NCI-H2107 (cell line): Measurements from ENCODE around the gene RBMS3.
"Not testable (repeated sequence)": the region's sequence is repeated elsewhere in the genome, so short reads cannot be mapped to it uniquely, and the experiment has no call there.

Experiments used
- DNase-seq: peaks from one replicate; lab custom pipeline; 2025; lab: John Stamatoyannopoulos, UW

The RBMS3 gene

DNA sequence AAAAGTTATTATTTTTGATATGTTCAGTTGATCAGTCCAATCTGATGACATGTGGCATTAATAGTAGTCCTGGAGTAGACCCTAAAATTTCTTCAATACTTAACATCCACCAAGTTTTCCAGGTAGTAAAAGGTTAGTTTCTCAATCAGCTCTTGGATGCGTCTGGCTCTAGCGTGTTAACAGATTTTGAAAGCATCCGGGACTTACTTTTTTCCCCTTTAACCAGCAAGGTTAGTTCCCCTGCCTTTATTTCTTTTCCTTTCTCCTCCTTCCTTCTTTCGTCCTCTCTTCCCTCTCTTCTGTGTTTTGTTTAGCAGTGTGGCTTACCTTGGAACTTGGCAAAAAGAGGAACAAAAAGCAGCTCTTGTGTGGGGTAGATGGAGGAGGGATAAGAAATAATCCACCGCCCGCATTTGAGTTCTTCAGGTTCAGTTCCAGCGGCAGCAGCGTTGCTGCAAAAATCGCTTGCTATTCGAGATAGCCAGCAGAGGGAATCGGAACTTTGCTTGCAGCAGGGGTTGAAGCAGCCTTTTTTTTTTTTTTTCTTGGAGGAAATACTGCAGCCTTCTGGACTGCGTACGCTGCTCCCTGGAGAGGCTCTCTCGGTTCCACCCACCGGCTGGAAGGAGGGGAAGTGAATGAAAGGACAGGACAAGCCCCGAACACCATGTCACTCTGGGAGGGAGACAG, at the start of gene RBMS3:
TSS of gene RBMS3 (plus strand) at position 668 of the 690 bp plus-strand sequence.
- DNase-seq = no peak

DNA sequence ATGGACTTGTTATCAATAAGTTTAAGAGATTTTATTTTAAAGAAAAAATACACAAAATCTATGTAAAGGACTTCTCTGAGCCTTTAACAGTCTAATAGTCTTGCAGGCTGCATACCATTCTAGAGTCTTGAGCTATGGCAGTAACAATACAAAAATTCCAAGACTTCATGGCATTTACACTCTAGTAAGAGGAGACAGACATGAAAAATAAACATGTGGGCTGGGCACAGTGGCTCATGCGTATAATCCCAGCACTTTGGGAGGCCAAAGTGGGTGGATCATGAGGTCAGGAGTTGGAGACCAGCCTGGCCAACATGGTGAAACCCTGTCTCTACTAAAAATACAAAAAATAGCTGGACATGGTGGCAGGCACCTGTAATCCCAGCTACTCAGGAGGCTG, 47.7 kb upstream of the RBMS3 start:
- DNase-seq = not testable (repeated sequence)

- no peak for DNase-seq
These were observed 44.6 kb upstream of the RBMS3 start for GRCh38 chr3:29236146-29236840.

DNA sequence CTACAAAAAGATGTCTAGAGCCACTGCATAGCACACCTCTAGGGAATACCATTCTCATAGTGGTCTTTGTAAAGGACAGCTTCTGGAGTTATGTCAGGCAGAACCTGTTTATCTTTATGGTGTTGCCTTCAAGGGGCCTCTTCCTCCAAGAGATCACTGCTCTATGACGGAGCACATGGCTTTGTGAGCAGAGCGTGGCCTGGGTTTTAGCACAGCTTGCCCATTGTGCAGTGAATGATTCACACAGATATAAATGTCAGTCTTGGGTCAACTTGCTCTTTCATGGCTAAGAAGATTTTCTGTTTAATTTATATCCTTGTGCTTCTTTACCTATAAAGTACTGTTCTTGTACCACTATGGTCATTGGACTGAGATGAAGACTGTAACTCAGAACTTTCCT, 41.5 kb upstream of the RBMS3 start:
- DNase-seq = no peak

GRCh38 chr3:29240248-29240647, 40.6 kb upstream of the RBMS3 start:
- DNase-seq = no peak

DNA sequence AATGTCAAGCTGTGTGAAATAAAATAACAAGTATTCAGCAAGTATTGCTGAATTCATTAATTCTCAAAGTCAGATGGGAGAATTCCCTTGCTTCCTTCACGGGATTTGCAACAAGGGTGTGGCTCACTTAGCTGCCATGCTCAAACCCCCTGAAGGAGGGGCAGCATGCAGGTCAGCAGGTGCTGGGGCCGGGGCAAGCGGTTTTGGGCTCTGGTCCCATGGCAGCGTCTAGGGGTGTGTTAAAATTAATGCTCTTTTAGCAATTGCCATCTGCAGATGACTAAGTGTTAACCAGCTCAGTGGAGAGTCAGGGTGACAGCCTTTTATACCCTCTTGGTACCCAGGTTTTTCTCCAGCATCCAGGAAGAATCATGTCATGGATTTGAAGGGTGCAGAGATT, 40.0 kb upstream of the RBMS3 start:
- no peak for DNase-seq

- no peak for DNase-seq
These were observed 39.0 kb upstream of the RBMS3 start for GRCh38 chr3:29241855-29242254.

DNA sequence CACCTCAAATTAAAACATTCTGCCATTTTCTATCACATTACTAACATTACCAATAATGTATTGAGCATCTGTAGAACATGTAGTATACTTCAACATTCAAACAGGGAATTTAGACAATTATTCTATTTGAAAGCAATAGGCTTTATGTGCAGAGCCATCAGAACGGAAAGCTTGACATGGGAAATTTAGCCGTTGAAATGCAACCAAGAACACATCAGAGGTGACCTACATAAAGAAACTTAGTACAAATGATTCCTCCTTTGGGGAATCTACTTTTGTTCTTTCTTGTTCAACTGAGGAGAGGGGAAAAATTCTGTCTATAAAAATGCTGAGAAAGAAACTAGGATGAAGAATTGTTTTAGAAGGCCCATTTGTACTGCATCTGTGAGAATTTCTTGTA, 38.6 kb upstream of the RBMS3 start:
- no peak for DNase-seq

DNA sequence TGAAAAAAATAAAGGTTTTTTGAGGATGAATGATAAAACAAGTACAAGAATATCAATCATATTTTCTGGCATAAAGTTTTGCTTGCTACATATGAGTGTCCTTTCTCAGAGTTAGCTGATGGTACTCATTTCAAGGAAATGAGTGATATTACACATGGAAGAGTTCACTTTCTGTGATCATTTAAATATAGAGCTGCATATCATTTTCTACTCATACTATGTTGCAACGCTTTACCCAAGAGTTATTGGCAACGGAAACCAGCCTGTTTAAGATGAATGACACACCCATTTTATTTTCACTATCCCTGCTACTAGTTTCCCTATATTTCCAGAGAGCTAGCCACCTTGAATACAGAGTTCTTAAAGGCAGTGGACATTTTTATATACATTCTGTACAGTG, 35.4 kb upstream of the RBMS3 start:
- no peak for DNase-seq

- DNase-seq = no peak
These were observed 33.7 kb upstream of the RBMS3 start for GRCh38 chr3:29247088-29247745.

DNA sequence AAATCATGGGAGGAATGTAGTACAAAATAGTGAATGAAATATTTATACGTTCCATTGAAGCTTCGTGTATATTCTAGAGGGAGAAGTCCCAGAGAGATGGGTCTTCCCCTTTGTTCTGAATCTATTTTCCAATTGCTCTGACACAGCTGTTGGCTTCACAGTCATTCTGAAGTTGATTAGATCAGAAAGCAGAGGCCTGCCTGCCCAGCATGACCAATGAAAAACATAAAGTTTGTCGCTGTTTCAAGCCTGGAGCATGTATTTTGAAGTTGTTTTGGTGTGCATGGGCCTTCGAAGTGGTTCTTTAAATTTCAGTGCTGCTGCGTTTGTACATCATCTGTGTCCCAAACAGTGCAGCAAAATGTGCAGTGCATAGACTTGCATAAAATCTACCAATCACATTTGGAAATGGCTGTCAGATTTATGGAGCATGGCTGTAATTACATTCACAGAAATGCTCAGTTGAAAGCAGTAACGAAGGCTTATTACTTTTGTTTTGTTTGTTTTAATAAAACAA, 31.0 kb upstream of the RBMS3 start:
- no peak for DNase-seq

- DNase-seq = no peak
These were observed 24.8 kb upstream of the RBMS3 start for GRCh38 chr3:29255854-29256696.

GRCh38 chr3:29258161-29258560, 22.7 kb upstream of the RBMS3 start:
- no peak for DNase-seq

DNA sequence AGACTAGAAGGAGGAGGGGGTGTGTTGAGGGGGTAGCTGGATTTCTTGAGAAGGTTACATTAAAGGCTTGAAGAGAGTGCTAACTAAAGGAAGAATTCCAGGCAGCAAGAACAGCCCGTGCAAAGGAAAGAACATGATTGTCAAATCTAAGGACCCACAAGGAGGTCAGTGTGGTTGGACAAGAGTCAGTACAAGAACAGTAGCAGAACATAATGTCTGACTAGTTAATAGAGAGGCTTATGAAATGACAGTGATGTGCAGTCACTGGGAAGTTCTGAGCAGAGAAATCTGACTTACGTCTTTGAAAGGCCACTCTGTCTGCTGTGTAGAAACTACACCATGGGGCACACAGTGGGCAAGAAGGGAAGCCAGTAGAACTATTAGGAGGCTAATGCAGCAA, 19.8 kb upstream of the RBMS3 start:
- no peak for DNase-seq

DNA sequence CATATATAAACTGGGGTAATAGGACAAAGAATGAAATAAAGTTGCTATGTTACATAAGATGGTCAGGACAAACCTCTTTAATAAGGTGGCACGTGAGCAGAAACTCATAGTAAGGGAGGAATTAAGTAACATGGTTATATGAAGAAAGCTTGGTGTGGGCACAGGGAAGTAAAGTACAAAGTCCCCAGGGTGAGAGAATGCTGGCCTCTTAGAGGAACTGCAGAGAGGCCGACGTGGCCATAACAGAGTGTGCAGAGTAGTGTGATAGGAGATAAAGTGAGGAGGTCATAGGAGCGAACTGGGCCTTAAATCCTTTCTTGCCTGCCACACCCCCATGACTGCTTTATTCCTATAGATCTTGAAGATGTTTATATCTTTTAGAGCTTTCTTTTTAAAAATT, 17.4 kb upstream of the RBMS3 start:
- no peak for DNase-seq

DNA sequence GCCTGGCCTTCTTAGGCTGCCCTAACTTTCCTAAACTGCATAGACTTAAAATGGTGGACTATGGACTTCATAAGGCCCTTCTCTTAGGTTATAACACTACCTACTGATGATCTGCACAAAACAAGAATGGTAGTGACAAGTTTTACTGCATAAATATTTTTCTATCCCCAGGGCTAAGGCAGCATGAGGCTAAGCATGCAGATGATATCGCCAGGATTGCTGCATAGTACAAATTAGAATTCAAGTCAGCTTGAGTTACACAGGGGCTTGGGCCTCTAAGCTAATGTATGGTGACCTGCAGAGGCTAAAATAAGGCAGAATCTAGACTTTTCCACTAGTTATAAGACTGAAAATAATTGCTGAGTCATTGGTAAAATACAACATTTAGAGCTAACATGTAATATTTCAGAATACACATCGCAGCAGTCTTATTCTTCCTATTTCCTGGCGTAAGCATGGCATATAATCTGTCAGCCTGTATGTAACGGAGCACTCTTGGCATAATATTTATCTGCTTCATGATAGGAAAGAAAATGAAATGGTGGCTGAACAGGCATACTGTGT, 15.3 kb upstream of the RBMS3 start:
- DNase-seq = no peak

GRCh38 chr3:29267226-29267625, 13.6 kb upstream of the RBMS3 start:
- DNase-seq = no peak

- no peak for DNase-seq
These were observed 12.2 kb upstream of the RBMS3 start for GRCh38 chr3:29268651-29269050.

DNA sequence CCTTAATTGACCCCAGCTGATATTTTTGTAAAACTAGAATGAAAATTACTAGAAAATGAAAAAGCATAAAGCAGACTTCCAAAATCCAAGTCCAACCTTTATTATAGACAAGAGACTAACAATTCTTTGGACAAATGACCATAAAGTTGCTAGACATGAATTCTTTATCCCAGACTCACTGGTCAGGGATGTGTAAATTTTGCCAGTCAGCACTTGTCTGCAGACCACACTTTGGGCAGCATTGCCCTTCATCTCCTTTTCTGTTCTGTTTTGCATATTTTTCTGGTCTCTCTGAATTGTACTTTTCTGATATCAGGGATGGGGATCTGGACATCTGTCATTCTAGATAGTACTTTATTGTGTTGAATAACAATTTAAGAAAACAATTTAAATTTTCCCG, 10.1 kb upstream of the RBMS3 start:
- no peak for DNase-seq

DNA sequence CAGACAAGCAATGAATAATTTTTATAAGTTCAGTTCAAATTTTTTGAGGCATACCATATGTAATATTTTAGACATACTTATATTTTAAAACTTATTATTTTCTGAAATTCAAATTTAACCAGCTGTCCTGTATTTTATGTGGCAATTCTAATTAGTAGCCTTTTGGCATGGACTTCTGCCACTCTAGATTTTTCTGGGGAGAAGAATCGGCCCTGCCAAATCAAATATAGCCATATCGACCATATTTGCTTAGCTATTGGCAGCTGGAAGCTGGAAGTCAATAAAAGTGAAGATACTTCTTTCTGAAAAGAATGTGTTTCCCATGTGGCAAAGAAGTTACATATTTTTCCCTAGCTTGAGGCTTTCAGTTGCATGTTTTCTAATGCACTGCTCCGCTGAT, 9.4 kb upstream of the RBMS3 start:
- DNase-seq = no peak

DNA sequence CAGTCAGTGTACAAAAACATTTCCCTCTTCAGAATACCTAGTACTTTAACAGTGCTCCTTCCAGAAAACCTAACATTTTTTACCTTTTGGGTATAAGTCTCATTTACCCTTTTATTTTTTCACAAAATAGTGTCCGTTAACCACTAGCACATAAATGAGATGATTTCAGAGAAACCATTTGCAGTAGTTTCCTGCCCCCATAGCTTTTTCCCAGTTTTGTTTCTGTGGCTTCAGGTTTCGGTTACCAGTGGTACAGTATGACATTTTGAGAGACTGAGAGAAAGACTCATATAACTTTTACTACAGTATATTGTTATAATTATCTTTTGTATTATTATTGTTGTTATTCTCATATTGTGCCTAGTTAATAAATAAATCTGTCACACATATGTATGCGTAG, 6.2 kb upstream of the RBMS3 start:
- no peak for DNase-seq

GRCh38 chr3:29275309-29275708, 5.6 kb upstream of the RBMS3 start:
- DNase-seq = no peak
